Measurements from ENCODE around the gene PTPRG. TPM values are rescaled to one million over a fixed set of nuclear protein-coding genes. Genes with fewer than 3 reads are reported as not detected.
A peak's percentile ranks its signal among the peaks of the same experiment; 100 is the strongest.

PTPRG gene
- total RNA-seq, 4 donors from 2014 or later: 33.5 to 56.6 (median 46.9) TPM

- H3K36me3 ChIP-seq: no peaks in the 10 kb centered on the region
- no peaks in the 10 kb centered on the region for H3K27me3 ChIP-seq
- no peak overlapping the region for H3K27ac ChIP-seq
- no peak for TF ChIP-seq POLR2A (IDR thresholded peaks at IDR 0.05)
- TF ChIP-seq, protein P1, sequence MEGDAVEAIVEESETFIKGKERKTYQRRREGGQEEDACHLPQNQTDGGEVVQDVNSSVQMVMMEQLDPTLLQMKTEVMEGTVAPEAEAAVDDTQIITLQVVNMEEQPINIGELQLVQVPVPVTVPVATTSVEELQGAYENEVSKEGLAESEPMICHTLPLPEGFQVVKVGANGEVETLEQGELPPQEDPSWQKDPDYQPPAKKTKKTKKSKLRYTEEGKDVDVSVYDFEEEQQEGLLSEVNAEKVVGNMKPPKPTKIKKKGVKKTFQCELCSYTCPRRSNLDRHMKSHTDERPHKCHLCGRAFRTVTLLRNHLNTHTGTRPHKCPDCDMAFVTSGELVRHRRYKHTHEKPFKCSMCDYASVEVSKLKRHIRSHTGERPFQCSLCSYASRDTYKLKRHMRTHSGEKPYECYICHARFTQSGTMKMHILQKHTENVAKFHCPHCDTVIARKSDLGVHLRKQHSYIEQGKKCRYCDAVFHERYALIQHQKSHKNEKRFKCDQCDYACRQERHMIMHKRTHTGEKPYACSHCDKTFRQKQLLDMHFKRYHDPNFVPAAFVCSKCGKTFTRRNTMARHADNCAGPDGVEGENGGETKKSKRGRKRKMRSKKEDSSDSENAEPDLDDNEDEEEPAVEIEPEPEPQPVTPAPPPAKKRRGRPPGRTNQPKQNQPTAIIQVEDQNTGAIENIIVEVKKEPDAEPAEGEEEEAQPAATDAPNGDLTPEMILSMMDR (IDR thresholded peaks at IDR 0.05): no peak
- no peaks in the 10 kb centered on the region for H3K9me3 ChIP-seq
- DNase-seq: no peak
- no peak overlapping the region for H3K4me3 ChIP-seq
- peaks cover 0 to 8% (median 0%) of the 10 kb centered on the region in 4 donors for H3K4me1 ChIP-seq
These were observed 329.2 kb downstream of the PTPRG start for GRCh38 chr3:61890586-61890985.

GRCh38 chr3:61892891-61893290 is 331.5 kb downstream of the PTPRG start:
- no peaks in the 10 kb centered on the region for H3K9me3 ChIP-seq
- DNase-seq: no peak
- H3K4me1 ChIP-seq: peaks cover 0 to 8% (median 0%) of the 10 kb centered on the region in 4 donors
- no peaks in the 10 kb centered on the region for H3K36me3 ChIP-seq
- no peaks in the 10 kb centered on the region for H3K27me3 ChIP-seq
- H3K27ac ChIP-seq: no peak overlapping the region
- no peak for TF ChIP-seq POLR2A (IDR thresholded peaks at IDR 0.05)
- TF ChIP-seq, protein P1 (IDR thresholded peaks at IDR 0.05): no peak
- H3K4me3 ChIP-seq: no peak overlapping the region

- Histone ChIP-seq H3K27me3 (no peaks in the 10 kb centered on the region), H3K4me1 (peaks cover 0 to 8% (median 0%) of the 10 kb centered on the region in 4 donors), H3K36me3 (no peaks in the 10 kb centered on the region), H3K9me3 (no peaks in the 10 kb centered on the region), H3K4me3 (no peak overlapping the region), H3K27ac (peak overlapping the region in 2 of 4 donors; percentile 75 to 82)
- no peak for DNase-seq
- TF ChIP-seq POLR2A (IDR thresholded peaks at IDR 0.05): no peak
- TF ChIP-seq, protein P1 (IDR thresholded peaks at IDR 0.05): no peak
These were observed 332.6 kb downstream of the PTPRG start for GRCh38 chr3:61893840-61894566.

DNA sequence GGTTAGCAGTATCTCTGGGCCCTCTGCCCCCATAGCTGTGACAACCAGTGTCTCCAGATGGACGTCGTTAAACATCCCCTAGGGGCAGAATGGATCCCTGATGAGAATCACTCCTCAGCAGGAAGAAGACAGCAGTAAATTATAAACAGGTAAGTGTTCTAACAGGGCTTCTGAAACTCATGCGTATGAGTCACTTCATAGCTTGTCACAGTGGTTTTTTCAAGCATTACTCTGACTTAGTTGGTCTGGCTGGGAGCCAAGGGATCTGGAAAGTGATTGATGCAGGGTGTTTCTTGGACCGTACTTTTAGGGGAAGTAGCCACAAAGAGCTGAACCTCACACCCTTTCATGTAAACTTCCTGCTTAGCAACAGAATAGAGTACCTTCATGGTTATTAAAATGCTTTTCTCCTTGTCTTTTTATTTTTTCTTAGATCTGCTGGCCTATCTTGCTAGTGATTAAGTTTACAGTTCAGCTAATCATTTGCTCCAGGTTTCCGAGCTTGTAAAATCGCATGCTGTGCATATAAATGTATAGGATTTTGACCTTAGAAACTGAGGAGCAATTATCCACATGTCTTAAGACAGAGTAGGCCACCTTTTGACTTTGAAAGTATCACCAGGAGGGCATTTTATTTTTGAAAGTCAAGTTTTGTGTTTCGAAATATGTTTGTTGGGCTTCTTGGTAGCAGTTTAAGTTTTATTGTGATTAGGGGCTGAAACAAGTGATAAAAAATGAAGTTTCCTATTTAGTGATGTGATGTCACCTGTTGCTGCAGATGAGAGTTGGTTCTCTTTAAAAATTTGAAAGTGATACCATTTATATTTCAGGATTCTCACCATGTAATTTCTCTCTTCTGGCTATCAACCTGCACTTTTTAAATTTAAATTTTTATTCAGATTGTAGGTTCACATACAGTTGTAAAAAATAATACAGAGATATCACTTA is 333.9 kb downstream of the PTPRG start:
- Histone ChIP-seq H3K27ac (peak overlapping the region in 2 of 4 donors; percentile 75 to 82), H3K9me3 (no peaks in the 10 kb centered on the region), H3K27me3 (no peaks in the 10 kb centered on the region), H3K36me3 (no peaks in the 10 kb centered on the region), H3K4me3 (no peak overlapping the region), H3K4me1 (peaks cover 0 to 8% (median 0%) of the 10 kb centered on the region in 4 donors)
- DNase-seq: peak; percentile 52 to 92 (median 70)
- TF ChIP-seq POLR2A (IDR thresholded peaks at IDR 0.05): no peak
- TF ChIP-seq, protein P1 (IDR thresholded peaks at IDR 0.05): peak in 3 of 6 experiments; percentile 38 to 43 (median 39)

GRCh38 chr3:61896251-61896650 is 334.9 kb downstream of the PTPRG start:
- Histone ChIP-seq H3K9me3 (no peaks in the 10 kb centered on the region), H3K27me3 (no peaks in the 10 kb centered on the region), H3K27ac (peak overlapping the region in 2 of 4 donors; percentile 75 to 82), H3K4me1 (peaks cover 0 to 8% (median 0%) of the 10 kb centered on the region in 4 donors), H3K36me3 (no peaks in the 10 kb centered on the region), H3K4me3 (no peak overlapping the region)
- no peak for DNase-seq
- no peak for TF ChIP-seq POLR2A (IDR thresholded peaks at IDR 0.05)
- TF ChIP-seq, protein P1 (IDR thresholded peaks at IDR 0.05): no peak
